Sciatic nerve (tissue), 2 donors: Measurements from ENCODE around the gene AK5. TPM values are rescaled to one million over a fixed set of nuclear protein-coding genes. Genes with fewer than 3 reads are reported as not detected.

Source experiments
- ATAC-seq: fragments of 200-7000 bp; cut with Tn5 transposase; one replicate; pipeline ENCODE4 v1.9.1; 2020; ENCODE audit warnings: mild to moderate bottlenecking, moderate library complexity
- DNase-seq: peaks from one replicate; pipeline ENCODE4 v3.0.0-alpha.2; 2020; ENCODE audit warnings: low spot score
- intact Hi-C: fragments of 100-400 bp; cut with DNase I; formaldehyde crosslinking; loops from one replicate; pipeline ENCODE4 v1.14.2; 2022
- total RNA-seq: library from RNA; stranded (reverse); fragmentation: NEBNext Ultra II Directional; extraction: Animal tissue kit (Norgen Biotek cat#: 25700); gene quantifications from one replicate; pipeline ENCODE4 v1.2.1, GENCODE V29; 2021
- donor health status: DM: no; HTN: no; CAD: no.
- donor health status: DM: no; HTN: no; CAD: no.

The AK5 gene
- total RNA-seq, 1 donor from 2014 or later, result 47.1 TPM

DNA sequence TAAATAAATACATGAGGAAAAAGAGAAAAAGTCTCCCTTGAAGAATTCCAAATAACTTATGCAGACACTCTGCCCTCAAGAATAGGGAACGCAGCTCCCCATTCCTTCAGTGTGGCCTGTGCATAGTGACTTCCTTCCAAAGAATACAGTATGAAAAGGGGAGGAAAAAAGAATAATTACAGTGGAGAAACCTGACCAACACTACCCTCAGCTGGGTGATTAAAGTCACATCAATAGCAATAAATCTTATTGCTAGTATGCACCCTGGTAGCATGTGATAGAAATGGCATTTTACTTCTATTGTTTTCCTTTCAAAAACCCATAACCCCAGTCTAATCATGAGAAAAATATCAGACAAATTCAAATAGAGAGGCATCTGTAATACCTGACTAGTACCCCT, 315.5 kb downstream of the AK5 start:
- intact Hi-C loops, result no loop called here
- DNase-seq (no peak), ATAC-seq (no peak)

DNA sequence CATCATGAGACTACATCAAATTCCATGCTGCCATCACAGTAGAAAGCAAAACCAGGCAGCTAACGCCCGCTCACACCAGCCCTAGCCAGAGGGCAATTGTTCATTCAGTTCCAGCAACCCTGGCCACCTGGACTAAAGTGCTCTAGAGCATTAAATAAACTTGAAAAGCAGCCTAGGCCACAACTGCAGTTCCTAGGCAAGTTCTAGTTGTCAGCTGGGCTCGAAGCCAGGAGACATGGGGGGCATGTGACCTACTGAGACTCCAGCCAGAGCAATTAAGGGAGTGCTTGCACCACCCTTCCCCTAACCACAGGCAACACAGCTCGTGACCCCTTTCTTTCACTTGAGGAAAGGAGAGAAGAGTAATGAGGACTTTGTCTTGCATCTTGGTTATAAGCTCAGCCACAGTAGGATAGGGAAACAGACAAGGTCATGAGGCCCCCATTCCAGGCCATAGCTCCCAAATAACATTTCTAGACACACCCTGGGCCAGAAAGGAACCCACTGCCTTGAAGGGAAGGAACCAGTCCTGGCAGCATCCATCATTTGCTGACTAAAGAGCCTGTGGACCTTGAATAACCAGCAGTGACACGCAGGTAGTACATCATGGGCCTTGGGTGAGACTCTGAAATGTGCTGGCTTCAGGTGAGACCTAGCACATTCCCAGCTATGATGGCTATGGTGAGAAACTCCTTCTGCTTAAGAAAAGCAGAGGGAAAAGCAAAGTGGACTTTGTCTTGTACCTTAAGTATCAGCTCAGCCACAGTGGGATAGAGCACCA, 323.6 kb downstream of the AK5 start:
- ATAC-seq, result peak; percentile 92
- intact Hi-C loops, result no loop called here
- peak; percentile 78 for DNase-seq

DNA sequence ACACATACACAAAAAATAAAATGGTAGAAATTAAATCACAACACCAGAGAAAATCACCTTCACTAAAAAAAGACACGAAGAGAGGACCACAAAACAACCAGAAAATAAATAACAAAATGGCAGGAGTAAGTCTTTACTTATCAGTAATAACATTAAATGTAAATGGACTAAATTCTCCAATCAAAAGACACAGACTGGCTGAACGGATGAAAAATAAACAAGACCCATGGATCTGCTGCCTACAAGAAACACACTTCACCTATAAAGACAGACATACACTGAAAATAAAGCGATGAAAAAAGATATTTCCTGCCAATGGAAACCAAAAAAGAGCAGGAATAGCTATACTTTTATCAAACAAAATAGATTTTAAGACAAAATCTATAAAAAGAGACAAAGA, 327.1 kb downstream of the AK5 start:
- DNase-seq (no peak), ATAC-seq (no peak)
- intact Hi-C loops, result no loop called here

Other genes starting within 250 kb of the AK5 start
- 32.5 TPM for gene PIGK, start 62.6 kb upstream of the AK5 start, total RNA-seq